Lower leg skin (tissue), 4 donors: Measurements from ENCODE around the gene TRIM32. TPM values are rescaled to one million over a fixed set of nuclear protein-coding genes. Genes with fewer than 3 reads are reported as not detected.
A peak's percentile ranks its signal among the peaks of the same experiment; 100 is the strongest.

Experiments used
- DNase-seq, 2 donors: peaks; one replicate each; pipeline ENCODE4 v3.0.0-alpha.2; 2019; ENCODE audit warnings: low spot score in 2 of 2
- H3K4me3 ChIP-seq: fragments of 200-600 bp; sonication (generic); 2 replicates; pipeline ENCODE4 v1.5.1; 2017; ENCODE audit warnings: mild to moderate bottlenecking, low read depth; ENCODE audit not compliant: poor library complexity, severe bottlenecking
- CTCF ChIP-seq, 3 donors: fragments of 450-650 bp; IDR thresholded peaks; one replicate each; pipeline ENCODE4 v1.5.1; 2016; ENCODE audit warnings: antibody characterized with exemption in 3 of 3, mild to moderate bottlenecking in 3 of 3, moderate library complexity in 2 of 3
- POLR2A ChIP-seq, 2 donors: fragments of 450-650 bp; IDR thresholded peaks; one replicate each; pipeline ENCODE4 v1.6.1; 2016 to 2017; ENCODE audit warnings: antibody characterized with exemption in 2 of 2, mild to moderate bottlenecking in 1 of 2, moderate library complexity in 1 of 2
- WGBS, 2 donors: methylation state at CpG; one replicate each; pipeline ENCODE4 v1.1.5; 2018; 5-methylcytosine and 5-hydroxymethylcytosine counted together
- intact Hi-C: fragments of 100-400 bp; cut with DNase I; formaldehyde crosslinking; loops from one replicate; pipeline ENCODE4 v1.15.0; 2023; ENCODE audit warnings: low total_unique reads
- total RNA-seq, 4 donors: library from RNA; depleted of rRNA; stranded (reverse); fragments of >200 nt; gene quantifications; one replicate each; pipeline ENCODE4 v1.1.0, GENCODE V29; 2016

The TRIM32 gene
- total RNA-seq, 4 donors from 2014 or later = 9.9 to 16.1 (median 12.1) TPM

GRCh38 chr9:116646661-116647514 lies 40.2 kb upstream of the TRIM32 start:
- TF ChIP-seq CTCF (IDR thresholded peaks at IDR 0.05) (no peak), POLR2A (IDR thresholded peaks at IDR 0.05) (no peak)
- H3K4me3 ChIP-seq = no peak overlapping the region
- WGBS, 2 donors = 80 to 81% methylated on average over 5 of the region's 5 CpGs
- no peak for DNase-seq
- intact Hi-C loops = no loop called here

- TF ChIP-seq POLR2A (IDR thresholded peaks at IDR 0.05) (no peak), CTCF (IDR thresholded peaks at IDR 0.05) (no peak)
- intact Hi-C loops = no loop called here
- peak; percentile 80 to 91 for DNase-seq
- no peak overlapping the region for H3K4me3 ChIP-seq
- WGBS, 2 donors = 59 to 63% methylated on average over 4 of the region's 4 CpGs
Measured at GRCh38 chr9:116647515-116647809, 39.6 kb upstream of the TRIM32 start.

GRCh38 chr9:116653348-116654058 lies 33.6 kb upstream of the TRIM32 start:
- intact Hi-C loops = no loop called here
- H3K4me3 ChIP-seq = no peak overlapping the region
- TF ChIP-seq POLR2A (IDR thresholded peaks at IDR 0.05) = no peak
- no peak for TF ChIP-seq CTCF (IDR thresholded peaks at IDR 0.05)
- 48 to 55% methylated on average over 7 of the region's 7 CpGs for WGBS, 2 donors
- no peak for DNase-seq

- no peak overlapping the region for H3K4me3 ChIP-seq
- 48 to 66% methylated on average over 3 of the region's 3 CpGs for WGBS, 2 donors
- TF ChIP-seq POLR2A (IDR thresholded peaks at IDR 0.05) (no peak), CTCF (IDR thresholded peaks at IDR 0.05) (no peak)
- DNase-seq = no peak
- intact Hi-C loops = no loop called here
Measured at GRCh38 chr9:116654059-116654355, 33.1 kb upstream of the TRIM32 start.

- no peak for DNase-seq
- no peak for TF ChIP-seq CTCF (IDR thresholded peaks at IDR 0.05)
- TF ChIP-seq POLR2A (IDR thresholded peaks at IDR 0.05) = no peak
- H3K4me3 ChIP-seq = no peak overlapping the region
- 45 to 54% methylated on average over 5 of the region's 5 CpGs for WGBS, 2 donors
- intact Hi-C loops = no loop called here
Measured at GRCh38 chr9:116656501-116656971, 30.6 kb upstream of the TRIM32 start.
